MM.1S (cell line): ENCODE data around the gene PRMT5.

Source experiments
- EZH2 ChIP-seq: fragments of 300-600 bp; sonication (generic); optimal IDR thresholded peaks from 2 replicates; pipeline ENCODE3; 2017; ENCODE audit warnings: low read depth, mild to moderate bottlenecking, antibody characterized with exemption, low read length, mixed read lengths
- EZH2phosphoT487 ChIP-seq: fragments of 300-600 bp; sonication (generic); IDR thresholded peaks from 2 replicates; pipeline ENCODE4 v1.6.1; 2018; ENCODE audit warnings: antibody characterized with exemption, low read length
- TF ChIP-seq, protein P1 (sequence below): fragments of 300-600 bp; sonication (generic); IDR thresholded peaks from 2 replicates; pipeline ENCODE4 v1.5.1; 2016; ENCODE audit warnings: antibody characterized with exemption, low read length, mixed read lengths

DNA sequence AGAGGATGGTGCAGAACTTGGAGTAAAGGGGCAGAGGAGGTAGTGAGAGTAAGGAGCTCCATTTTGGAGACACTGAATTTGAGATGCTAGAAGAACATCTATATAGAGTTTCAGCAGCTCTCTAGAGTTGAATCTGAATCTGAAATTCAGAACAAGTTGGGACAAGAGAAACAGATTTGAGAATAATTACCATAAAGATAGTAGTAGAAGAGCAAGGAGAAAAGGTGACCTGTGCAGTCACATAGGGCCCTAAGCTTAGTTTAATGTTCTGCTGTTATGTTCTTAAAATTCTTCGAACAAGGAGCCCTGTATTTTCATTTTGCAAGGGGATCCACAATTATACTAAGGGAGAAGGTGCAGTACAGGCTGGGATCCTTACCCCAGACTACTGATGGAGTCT, 38.8 kb downstream of the PRMT5 start:
- TF ChIP-seq, protein P1, sequence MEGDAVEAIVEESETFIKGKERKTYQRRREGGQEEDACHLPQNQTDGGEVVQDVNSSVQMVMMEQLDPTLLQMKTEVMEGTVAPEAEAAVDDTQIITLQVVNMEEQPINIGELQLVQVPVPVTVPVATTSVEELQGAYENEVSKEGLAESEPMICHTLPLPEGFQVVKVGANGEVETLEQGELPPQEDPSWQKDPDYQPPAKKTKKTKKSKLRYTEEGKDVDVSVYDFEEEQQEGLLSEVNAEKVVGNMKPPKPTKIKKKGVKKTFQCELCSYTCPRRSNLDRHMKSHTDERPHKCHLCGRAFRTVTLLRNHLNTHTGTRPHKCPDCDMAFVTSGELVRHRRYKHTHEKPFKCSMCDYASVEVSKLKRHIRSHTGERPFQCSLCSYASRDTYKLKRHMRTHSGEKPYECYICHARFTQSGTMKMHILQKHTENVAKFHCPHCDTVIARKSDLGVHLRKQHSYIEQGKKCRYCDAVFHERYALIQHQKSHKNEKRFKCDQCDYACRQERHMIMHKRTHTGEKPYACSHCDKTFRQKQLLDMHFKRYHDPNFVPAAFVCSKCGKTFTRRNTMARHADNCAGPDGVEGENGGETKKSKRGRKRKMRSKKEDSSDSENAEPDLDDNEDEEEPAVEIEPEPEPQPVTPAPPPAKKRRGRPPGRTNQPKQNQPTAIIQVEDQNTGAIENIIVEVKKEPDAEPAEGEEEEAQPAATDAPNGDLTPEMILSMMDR, result no peak
- TF ChIP-seq EZH2 (no peak), EZH2phosphoT487 (no peak)
